ENCODE measurements around the gene ANKRD24.
"Not testable (repeated sequence)": the region's sequence is repeated elsewhere in the genome, so short reads cannot be mapped to it uniquely, and the experiment has no call there.

ANKRD24 gene

GRCh38 chr19:4182084-4182810 is at the start of gene ANKRD24, which contains the start of gene SIRT6:
Gene ANKRD24, plus strand, starts transcription at chr19:4182689. Its CDS starts 3,737 bp downstream, at chr19:4186426.
Gene SIRT6, minus strand, starts transcription at chr19:4182563. Its CDS starts 24 bp downstream, at chr19:4182539.
- peak; percentile 95 for DNase-seq

DNA sequence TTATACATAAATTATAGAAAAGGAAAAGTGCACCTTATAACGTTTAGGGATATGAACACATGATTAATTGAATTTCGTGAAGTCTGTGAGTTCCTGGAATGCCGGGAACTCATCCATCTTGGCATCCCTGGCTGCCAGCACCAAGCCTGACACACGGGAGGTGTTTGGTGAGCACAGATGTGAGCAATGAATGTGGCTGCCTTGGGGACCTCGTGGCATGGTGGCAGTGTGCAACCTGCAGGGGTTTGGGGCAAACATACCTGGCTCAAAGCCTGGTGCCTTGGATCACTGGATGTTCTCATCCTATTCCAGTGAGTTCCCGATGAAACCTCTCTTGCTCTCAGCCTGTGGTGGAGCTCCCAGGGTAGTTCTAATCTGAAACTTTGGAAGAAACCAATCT is 48.1 kb upstream of the ANKRD24 start:
- no peak for DNase-seq

- not testable (repeated sequence) for DNase-seq
Observed at GRCh38 chr19:4135386-4135785, 47.1 kb upstream of the ANKRD24 start.

DNA sequence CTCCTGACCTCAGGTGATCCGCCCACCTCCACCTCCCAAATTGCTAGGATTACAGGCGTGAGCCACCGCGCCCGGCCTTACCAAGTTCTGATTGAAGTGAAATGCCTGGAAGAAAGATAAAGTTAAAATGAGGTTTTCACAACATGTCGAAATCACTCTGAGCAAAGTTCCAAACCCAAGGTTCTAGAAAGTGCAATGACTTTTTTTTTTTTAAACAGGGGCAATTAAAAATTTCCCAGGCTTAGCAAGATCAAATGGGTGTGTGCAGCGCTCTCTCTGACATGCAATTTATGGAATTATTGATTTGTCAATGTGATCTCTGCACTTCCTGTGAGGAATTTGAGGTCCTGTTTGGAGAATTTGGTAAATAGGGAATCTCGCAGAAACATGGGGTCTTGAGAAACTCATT is 45.8 kb upstream of the ANKRD24 start:
- DNase-seq, result no peak

GRCh38 chr19:4138445-4138844 is 44.0 kb upstream of the ANKRD24 start:
- no peak for DNase-seq

- DNase-seq, result peak; percentile 66
Observed at GRCh38 chr19:4139614-4140236, 42.8 kb upstream of the ANKRD24 start.

DNA sequence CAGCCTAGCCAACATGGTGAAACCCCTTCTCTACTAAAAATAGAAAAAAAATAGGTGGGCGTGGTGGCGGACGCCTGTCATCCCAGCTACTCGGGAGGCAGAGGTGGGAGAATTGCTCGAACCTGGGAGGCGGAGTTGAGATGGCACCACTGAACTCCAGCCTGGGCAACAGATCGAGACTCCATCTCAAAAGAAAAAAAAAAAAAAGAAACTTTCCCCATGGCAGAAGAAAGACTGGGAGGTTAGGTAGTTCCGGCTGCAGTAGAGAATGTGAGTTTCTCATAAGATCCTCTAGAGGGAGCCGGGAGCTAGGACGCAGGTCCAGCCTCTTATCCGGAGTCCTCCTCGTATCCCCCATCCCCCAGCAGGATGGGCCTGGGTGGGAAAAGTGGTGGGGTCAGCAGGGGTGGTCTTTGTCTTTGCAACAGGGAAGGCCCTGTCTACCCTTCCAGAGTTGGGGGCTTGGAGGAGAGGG is 42.2 kb upstream of the ANKRD24 start:
- DNase-seq, result no peak

- DNase-seq, result not testable (repeated sequence)
Observed at GRCh38 chr19:4142916-4143315, 39.6 kb upstream of the ANKRD24 start.

- DNase-seq, result no peak
Observed at GRCh38 chr19:4144666-4145249, 37.7 kb upstream of the ANKRD24 start.

DNA sequence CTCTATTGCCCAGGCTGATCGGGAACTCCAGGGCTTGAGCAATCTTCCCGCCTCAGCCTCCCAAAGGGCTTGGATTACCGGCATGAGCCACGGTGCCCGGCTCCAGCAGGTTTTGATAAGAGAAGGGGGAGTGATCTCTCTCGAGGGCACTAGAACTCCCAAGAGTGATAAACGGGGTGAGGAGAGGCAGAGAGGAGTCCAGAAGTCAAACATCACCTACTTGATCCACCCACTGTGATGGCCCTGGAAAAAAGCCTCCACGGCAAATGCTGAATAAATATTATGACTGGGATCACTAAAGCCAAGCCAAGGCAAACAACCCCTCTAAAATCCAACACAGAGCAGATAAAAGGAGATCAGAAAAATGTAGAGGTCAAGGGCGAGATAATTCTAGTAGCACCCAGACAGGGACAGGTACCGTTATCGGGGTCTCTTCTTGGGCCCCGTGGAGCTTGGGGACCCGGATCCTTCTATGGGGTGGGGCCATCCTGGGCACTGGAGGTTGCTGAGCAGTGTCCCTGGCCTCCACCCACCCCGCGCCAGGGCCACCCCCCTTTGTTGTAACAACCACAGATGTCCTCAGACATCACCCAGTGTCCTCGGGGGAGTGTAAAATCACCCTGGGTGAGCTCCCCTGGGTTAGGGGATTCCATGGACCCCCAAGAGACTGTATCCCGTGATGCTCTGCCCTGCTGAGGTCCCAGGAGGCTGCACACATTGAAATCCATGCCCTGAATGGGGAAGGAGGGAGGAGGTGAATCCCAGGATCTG is 32.8 kb upstream of the ANKRD24 start:
- no peak for DNase-seq

DNA sequence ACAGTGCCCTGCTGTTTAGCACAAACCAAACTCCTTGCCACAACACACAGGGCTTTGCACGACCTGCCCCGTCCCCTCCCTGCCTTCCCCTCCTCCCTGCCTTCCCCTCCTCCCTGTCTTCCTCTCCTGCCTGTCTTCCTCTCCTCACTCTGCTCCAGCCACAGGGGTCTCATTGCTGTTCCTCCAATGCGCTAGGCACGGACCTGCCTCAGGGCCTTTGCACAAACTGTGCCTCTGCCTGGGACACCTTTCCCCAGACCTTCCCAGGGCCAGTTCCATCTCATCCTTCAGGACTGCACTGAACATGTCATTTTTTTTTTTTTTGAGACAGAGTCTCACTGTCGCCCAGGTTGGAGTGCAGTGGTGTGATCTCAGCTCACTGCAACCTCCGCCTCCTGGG is 30.9 kb upstream of the ANKRD24 start:
- no peak for DNase-seq

- no peak for DNase-seq
Observed at GRCh38 chr19:4152241-4152998, 30.1 kb upstream of the ANKRD24 start.

DNA sequence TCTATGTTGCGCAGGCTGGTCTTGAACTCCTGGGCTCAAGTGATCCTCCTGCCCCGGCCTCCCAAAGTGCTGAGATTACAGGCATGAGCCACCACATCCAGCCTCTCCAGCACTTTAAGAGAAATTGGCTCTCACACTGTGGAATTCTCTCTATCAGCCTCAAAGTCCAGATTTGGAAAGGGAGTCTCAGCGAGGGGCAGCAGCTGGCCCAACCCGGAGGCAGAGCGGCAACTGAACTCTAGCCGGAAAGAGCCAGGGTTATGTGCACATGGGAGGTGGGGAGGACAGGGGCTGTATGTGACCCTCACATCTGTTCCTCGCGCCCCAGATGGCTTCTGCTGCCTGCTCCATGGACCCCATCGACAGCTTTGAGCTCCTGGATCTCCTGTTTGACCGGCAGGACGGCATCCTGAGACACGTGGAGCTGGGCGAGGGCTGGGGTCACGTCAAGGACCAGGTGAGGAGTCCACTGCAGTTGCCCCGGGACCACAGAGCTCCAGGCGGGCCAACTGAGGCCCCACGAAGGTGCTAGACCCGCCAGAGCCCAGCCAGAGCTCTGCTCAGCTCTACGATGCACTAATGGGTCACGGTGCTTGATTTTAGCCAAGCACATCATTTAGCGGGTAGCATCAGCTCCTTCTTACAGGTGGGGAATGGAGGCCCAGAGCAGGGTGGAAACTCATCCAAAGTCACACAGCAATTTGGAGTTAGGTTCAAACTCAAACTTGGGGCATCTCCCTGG is 27.7 kb upstream of the ANKRD24 start:
- DNase-seq, result no peak

DNA sequence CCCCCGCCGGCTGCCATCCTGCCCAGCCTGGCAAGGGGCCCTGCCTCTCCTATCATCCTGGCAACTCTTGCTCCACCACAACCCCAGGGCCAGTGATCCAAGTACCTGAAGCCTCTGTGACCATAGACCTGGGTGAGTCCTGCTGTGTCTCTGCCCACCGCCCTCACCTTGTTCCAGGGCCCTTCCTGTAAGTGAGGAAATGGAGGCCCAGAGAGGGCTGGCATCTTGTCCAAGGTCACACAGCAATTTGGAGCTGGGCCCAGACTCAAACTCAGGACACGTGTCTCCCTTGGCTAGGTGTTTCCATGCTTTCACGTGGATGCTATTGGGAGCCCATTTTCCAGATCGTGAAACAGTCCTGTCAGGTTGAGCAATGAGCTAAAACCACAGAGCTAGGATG is 25.3 kb upstream of the ANKRD24 start:
- DNase-seq, result no peak

DNA sequence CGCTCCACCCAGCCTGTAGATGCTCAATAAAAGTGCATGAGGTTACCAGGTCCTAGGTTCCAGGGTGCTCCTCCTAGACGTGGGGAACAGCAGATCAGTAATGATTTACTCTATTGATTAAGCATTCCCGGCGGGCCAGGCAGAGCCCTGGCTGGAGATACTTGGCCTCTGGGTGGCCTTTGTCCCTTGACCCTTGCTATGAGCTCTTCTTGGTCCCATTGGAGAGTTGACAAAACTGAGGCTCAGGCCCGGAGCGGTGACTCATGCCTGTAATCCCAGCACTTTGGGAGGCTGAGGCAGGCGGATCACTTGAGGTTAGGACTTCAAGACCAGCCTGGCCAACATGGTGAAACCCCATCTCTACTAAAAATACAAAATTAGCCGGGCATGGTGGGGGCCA is 24.5 kb upstream of the ANKRD24 start:
- not testable (repeated sequence) for DNase-seq

GRCh38 chr19:4161415-4162077 is 20.9 kb upstream of the ANKRD24 start:
- DNase-seq, result no peak

- DNase-seq, result no peak
Observed at GRCh38 chr19:4164262-4164661, 18.2 kb upstream of the ANKRD24 start.

DNA sequence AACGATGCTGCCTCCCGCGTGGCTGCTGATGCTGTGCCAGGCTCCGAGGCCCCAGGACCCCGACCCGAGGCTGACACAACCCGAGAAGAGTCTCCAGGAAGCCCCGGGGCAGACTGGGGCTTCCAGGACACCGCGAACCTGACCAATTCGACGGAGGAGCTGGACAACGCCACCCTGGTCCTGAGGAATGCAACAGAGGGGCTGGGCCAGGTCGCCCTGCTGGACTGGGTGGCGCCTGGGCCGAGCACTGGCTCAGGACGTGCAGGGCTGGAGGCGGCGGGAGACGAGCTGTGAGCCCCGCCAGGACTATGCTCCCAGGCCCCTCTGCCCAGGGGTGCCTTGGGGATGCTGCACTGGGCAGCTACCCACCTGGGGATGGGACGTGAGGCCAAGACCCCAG is 10.8 kb upstream of the ANKRD24 start:
- no peak for DNase-seq

DNA sequence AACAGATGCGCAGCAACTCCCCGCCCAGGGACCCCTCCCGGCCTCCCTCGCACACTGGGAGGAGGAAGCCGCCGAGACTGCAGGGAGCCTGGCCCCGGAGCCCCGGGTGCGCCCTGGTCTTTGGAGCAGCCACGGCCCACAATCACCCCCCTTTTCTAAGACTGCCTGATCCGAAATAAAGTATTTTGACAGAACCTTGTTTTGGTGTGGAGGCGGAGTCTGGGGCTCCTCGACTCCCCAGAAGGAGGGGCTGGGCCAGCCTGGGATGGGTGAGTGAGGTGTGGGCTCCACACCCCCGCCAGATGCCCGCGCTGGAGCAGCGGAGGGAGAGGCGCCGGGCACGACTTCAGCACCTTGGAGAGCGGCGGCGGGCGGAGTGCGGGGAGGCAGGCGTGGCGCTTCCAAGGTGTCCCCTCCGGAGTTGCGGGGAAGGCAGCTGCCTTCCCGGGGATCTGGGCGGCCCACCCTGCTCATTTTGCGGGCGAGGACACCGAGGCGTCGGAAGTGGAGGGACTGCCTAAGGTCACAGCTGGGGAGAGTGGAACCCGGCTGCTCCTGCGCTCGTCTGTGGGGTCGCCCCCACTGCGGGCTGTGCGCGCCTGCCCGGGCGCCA is 9.5 kb upstream of the ANKRD24 start:
- peak; percentile 66 for DNase-seq

- DNase-seq, result no peak
Observed at GRCh38 chr19:4173479-4174212, 8.8 kb upstream of the ANKRD24 start.

Data from left hindlimb (tissue), 1 donor.